ENCODE measurements around the gene LIPC. TPM values are rescaled to one million over a fixed set of nuclear protein-coding genes. Genes with fewer than 3 reads are reported as not detected.
A peak's percentile ranks its signal among the peaks of the same experiment; 100 is the strongest.

LIPC gene
- total and polyA plus RNA-seq, 9 of the 15 experiments (the other 6 are each of a cell fraction or from before 2014, with no cell fraction given): 0.07 to 0.41 (median 0.11) TPM; not detected in 2

- TF ChIP-seq, protein P1, sequence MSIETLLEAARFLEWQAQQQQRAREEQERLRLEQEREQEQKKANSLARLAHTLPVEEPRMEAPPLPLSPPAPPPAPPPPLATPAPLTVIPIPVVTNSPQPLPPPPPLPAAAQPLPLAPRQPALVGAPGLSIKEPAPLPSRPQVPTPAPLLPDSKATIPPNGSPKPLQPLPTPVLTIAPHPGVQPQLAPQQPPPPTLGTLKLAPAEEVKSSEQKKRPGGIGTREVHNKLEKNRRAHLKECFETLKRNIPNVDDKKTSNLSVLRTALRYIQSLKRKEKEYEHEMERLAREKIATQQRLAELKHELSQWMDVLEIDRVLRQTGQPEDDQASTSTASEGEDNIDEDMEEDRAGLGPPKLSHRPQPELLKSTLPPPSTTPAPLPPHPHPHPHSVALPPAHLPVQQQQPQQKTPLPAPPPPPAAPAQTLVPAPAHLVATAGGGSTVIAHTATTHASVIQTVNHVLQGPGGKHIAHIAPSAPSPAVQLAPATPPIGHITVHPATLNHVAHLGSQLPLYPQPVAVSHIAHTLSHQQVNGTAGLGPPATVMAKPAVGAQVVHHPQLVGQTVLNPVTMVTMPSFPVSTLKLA (conservative IDR thresholded peaks at IDR 0.05): no peak
- TF ChIP-seq SMARCE1 (IDR thresholded peaks at IDR 0.05) (peak; percentile 78; the same call in 1 of the 2 replicates), ZBTB33 (CRISPR knock-in tag; IDR thresholded peaks at IDR 0.05) (no peak), E2F8 (IDR thresholded peaks at IDR 0.05; ENCODE audit: low read depth, partially characterized antibody) (no peak), MECOM (CRISPR knock-in tag; IDR thresholded peaks at IDR 0.05) (no peak), ZNF253 (CRISPR knock-in tag; conservative IDR thresholded peaks at IDR 0.05) (no peak), TEAD1 (CRISPR knock-in tag; IDR thresholded peaks at IDR 0.05) (no peak), MED1 (CRISPR knock-in tag; IDR thresholded peaks at IDR 0.05; ENCODE audit: borderline replicate concordance) (no peak), CHD2 (IDR thresholded peaks at IDR 0.05; ENCODE audit: low read depth, low read length) (no peak), CREM (IDR thresholded peaks at IDR 0.05; ENCODE audit: low read depth) (no peak), NFYB (IDR thresholded peaks at IDR 0.05; ENCODE audit: extremely low read depth, insufficient read length) (no peak), POLR3G (IDR thresholded peaks at IDR 0.05; ENCODE audit: extremely low read depth, insufficient read length, insufficient replicate concordance) (no peak), PKNOX1 (IDR thresholded peaks at IDR 0.05) (no peak), SOX6 (IDR thresholded peaks at IDR 0.05) (peak; percentile 66), PML (IDR thresholded peaks at IDR 0.05; ENCODE audit: low read length) (no peak), HMG20A (CRISPR knock-in tag; conservative IDR thresholded peaks at IDR 0.05) (no peak), ZNF146 (CRISPR knock-in tag; IDR thresholded peaks at IDR 0.05; ENCODE audit: unreplicated experiment) (no peak), KLF16 (IDR thresholded peaks at IDR 0.05) (peak; percentile 40; the same call in 1 of the 2 replicates), CBX1 (IDR thresholded peaks at IDR 0.05; ENCODE audit: low read depth) (no peak), MTA1 (IDR thresholded peaks at IDR 0.05; ENCODE audit: borderline replicate concordance) (no peak), ARNT (IDR thresholded peaks at IDR 0.05) (no peak), FOXM1 (IDR thresholded peaks at IDR 0.05; ENCODE audit: low read depth) (peak; percentile 26; the same call in 1 of the 2 replicates), FOXM1 (CRISPR knock-in tag; IDR thresholded peaks at IDR 0.05; ENCODE audit: low read depth) (no peak), RAD21 (CRISPR knock-in tag; conservative IDR thresholded peaks at IDR 0.05 in 1 of 2, IDR thresholded peaks at IDR 0.05 in 1 of 2) (no peak), POLR2B (IDR thresholded peaks at IDR 0.05; ENCODE audit: low read depth, partially characterized antibody) (no peak)
These were observed 32.1 kb upstream of the LIPC start (continued) for GRCh38 chr15:58399739-58400138.
